ENCODE measurements around the gene CASP2. TPM values are rescaled to one million over a fixed set of nuclear protein-coding genes. Genes with fewer than 3 reads are reported as not detected.

The CASP2 gene
- total RNA-seq, 1 donor from 2014 or later, result 26.7 TPM

DNA sequence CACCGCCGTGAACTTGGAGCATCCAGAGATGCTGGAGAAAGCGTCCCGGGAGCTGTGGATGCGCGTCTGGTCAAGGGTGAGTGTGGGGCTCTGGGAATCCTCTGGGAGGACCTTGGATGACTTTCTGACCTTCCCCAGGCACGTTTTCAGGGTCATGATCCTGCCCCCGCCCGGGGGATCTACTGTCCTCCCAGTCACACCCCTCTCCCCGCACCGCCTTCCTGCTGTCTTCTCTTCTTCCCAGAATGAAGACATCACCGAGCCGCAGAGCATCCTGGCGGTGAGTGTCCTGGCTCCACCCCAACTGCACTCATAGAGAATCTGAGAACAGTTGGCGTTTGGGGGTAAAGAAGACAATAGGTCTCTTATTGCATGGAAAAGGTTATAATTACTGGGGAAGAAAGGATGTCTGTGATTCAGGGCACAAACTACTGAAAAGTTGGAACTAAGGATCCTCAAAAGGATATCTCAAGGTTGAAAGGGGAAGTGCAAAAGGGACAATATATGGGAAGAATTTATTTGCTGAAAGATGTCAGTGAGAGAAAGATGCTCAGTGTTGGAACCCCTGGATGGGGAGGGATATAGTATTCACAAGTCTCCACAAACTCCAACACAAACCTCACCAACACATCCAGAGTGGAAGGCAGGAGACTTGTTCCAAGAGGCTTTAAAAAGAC, 23.0 kb upstream of the CASP2 start:
- ATAC-seq, result no peak
- Histone ChIP-seq H3K9me3 (no peaks in the 10 kb centered on the region), H3K36me3 (peaks cover 44% of the 10 kb centered on the region), H3K4me1 (peaks cover 14% of the 10 kb centered on the region), H3K4me3 (peak overlapping the region; percentile 97), H3K27ac (no peak overlapping the region), H3K27me3 (no peaks in the 10 kb centered on the region)
- intact Hi-C loops (cut with DNase I), result no loop called here
- DNase-seq, result no peak
- TF ChIP-seq, protein P1, sequence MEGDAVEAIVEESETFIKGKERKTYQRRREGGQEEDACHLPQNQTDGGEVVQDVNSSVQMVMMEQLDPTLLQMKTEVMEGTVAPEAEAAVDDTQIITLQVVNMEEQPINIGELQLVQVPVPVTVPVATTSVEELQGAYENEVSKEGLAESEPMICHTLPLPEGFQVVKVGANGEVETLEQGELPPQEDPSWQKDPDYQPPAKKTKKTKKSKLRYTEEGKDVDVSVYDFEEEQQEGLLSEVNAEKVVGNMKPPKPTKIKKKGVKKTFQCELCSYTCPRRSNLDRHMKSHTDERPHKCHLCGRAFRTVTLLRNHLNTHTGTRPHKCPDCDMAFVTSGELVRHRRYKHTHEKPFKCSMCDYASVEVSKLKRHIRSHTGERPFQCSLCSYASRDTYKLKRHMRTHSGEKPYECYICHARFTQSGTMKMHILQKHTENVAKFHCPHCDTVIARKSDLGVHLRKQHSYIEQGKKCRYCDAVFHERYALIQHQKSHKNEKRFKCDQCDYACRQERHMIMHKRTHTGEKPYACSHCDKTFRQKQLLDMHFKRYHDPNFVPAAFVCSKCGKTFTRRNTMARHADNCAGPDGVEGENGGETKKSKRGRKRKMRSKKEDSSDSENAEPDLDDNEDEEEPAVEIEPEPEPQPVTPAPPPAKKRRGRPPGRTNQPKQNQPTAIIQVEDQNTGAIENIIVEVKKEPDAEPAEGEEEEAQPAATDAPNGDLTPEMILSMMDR (IDR thresholded peaks at IDR 0.05), result no peak

DNA sequence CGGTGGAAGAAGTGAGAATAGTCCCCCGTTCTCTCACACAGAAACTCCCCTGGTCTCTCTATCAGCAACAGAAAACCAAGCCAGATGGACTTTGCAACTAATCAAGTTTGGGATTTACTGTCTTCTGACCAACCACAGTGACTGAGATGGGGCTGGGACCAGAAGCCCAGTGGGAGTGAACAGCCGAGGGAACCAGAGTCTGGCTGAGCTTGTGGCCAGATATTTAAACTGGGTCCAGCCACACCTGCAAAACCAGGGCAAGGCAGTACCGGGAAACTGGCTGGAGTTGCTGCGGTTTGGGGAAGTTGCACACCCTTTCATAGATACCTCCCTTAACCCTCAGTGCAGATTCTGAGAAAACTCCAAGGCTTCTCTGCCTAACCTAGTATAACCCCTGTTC, 18.9 kb upstream of the CASP2 start:
- intact Hi-C loops (cut with DNase I), result no loop called here
- no peak for DNase-seq

DNA sequence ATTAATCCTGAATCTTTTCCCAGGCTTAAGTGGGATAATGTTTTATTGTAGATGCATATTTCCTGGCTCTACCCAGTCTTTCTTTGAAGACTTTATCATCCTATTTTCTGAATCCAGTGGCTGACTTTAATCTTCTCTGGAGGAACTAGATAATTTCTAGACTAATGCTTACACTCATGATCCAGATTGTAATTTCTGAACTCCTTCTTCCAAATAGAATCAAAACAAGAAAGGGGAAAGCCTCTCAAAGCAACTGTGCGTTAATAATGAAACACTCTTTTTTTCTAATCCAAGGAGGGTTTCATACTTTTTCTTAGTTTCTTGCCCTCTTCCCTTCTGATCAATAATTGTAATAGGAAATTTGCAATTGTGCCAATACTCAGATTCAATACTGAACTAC, 16.9 kb upstream of the CASP2 start:
- H3K27ac ChIP-seq, result no peak overlapping the region
- no peaks in the 10 kb centered on the region for H3K27me3 ChIP-seq
- H3K36me3 ChIP-seq, result peaks cover 41% of the 10 kb centered on the region
- intact Hi-C loops (cut with DNase I), result no loop called here
- DNase-seq, result no peak
- no peak overlapping the region for H3K4me3 ChIP-seq
- H3K9me3 ChIP-seq, result no peaks in the 10 kb centered on the region
- H3K4me1 ChIP-seq, result no peaks in the 10 kb centered on the region
- TF ChIP-seq, protein P1 (IDR thresholded peaks at IDR 0.05), result no peak
- ATAC-seq, result no peak

More for the DNA sequence above, 18.9 kb upstream of the CASP2 start:
- Histone ChIP-seq H3K4me1 (peaks cover 11% of the 10 kb centered on the region), H3K27ac (no peak overlapping the region), H3K27me3 (no peaks in the 10 kb centered on the region), H3K36me3 (peaks cover 47% of the 10 kb centered on the region), H3K9me3 (no peaks in the 10 kb centered on the region), H3K4me3 (no peak overlapping the region)
- ATAC-seq, result no peak
- TF ChIP-seq, protein P1 (IDR thresholded peaks at IDR 0.05), result no peak

DNA sequence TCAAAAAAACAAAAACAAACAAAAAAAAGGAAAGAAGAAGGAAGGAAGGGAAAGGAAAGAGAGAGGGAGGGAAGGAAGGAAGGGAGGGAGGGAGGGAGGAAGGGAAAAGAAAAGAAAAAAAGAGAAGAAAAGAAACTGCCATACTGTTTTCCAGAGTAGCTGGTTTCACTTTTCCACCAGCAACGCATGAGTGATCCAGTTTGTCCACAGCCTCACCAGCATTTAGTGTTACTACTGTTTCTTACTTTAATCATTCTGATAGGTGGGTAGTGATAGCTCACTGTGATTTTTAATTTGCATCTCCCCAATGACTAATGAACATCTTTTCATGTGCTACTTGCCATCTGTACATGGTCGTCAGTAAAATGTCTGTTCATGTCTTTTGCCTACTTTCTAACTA, 15.3 kb upstream of the CASP2 start:
- no peaks in the 10 kb centered on the region for H3K9me3 ChIP-seq
- ATAC-seq, result no peak

DNA sequence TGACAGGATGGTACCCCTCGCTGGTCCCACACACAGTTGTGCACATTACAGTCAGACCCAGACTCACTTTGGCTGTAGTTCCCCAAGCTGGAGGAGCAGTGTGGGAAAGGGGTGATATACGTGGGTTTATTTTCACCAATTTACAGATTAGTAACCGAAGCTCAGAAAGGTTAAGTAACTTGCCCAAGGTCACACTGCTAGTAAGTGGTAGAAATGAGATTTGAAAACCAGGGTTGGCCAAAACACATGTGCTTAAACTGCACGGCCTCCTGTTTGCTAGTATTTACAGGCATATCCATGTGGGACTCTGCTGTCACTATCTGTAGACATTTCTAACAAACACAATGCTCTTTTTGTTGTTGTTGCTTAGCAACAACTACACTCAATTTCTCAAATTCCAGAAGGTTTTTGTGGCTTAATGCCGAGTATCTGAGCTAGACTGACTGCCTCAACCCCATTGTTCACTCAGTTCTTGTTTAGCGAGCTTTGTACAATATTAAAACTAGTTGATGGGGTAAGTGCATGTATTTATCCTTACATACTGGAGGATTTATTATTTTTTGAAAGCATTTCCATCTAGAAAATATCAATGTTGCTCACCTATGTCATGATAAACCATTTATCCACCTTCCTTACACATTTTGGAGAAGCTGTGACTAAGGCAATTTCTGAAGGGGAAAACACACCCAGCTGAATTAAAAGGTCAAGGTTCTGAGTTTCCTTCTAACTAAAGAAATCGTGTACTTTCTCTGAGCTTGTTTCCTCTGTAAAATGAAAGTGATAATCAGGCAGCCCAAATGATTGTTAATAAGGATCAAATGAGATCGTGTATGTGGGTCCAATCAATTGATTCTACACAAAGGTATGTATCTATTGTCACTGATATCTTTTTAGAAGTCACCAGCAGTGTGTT, 8.7 kb upstream of the CASP2 start:
- no peak overlapping the region for H3K4me3 ChIP-seq
- ATAC-seq (peak; percentile 28), DNase-seq (no peak)
- peak overlapping the region; percentile 55 for H3K27ac ChIP-seq
- TF ChIP-seq, protein P1 (IDR thresholded peaks at IDR 0.05), result no peak
- no peaks in the 10 kb centered on the region for H3K9me3 ChIP-seq
- intact Hi-C loops (cut with DNase I), result no loop called here
- no peaks in the 10 kb centered on the region for H3K27me3 ChIP-seq
- H3K36me3 ChIP-seq, result no peaks in the 10 kb centered on the region
- H3K4me1 ChIP-seq, result peaks cover 11% of the 10 kb centered on the region

More for the DNA sequence above, 15.3 kb upstream of the CASP2 start:
- no peak for DNase-seq
- Histone ChIP-seq H3K4me3 (no peak overlapping the region), H3K4me1 (no peaks in the 10 kb centered on the region), H3K27me3 (no peaks in the 10 kb centered on the region), H3K36me3 (peaks cover 26% of the 10 kb centered on the region), H3K27ac (no peak overlapping the region)
- intact Hi-C loops (cut with DNase I), result no loop called here
- TF ChIP-seq, protein P1 (IDR thresholded peaks at IDR 0.05), result no peak

Measured in upper lobe of right lung (tissue), 1 donor.